CD4-positive, alpha-beta memory T cell (primary cell): Measurements from ENCODE around the gene TRMT6. TPM values are rescaled to one million over a fixed set of nuclear protein-coding genes. Genes with fewer than 3 reads are reported as not detected.

Experiments
- CTCF ChIA-PET: fragments of 350-600 bp; sonication (Branson Sonifier 250); formaldehyde crosslinking; loops from one replicate; lab custom pipeline; 2021; ENCODE audit warnings: inconsistent platforms; ENCODE audit not compliant: partially characterized antibody; lab: Charles Lee
- POLR2A ChIA-PET: fragments of 350-600 bp; sonication (Branson Sonifier 250); formaldehyde crosslinking; loops from one replicate; lab custom pipeline; 2021; ENCODE audit not compliant: partially characterized antibody; lab: Charles Lee
- DNase-seq, 5 donors: peaks; one replicate each; pipeline versions ENCODE4 v3.0.0 to v3.0.0-alpha.2; 2020 to 2022; ENCODE audit warnings: mixed read lengths in 1 of 5
- H3K27ac ChIP-seq: one replicate; pipeline ENCODE4 v1.7.0; 2013; ENCODE audit warnings: low read depth, low read length
- H3K27me3 ChIP-seq: 2 replicates; pipeline ENCODE4 v1.7.0; 2013; ENCODE audit warnings: mild to moderate bottlenecking, low read length, moderate library complexity; ENCODE audit not compliant: insufficient read depth
- H3K36me3 ChIP-seq: 2 replicates; pipeline ENCODE4 v1.7.0; 2013; ENCODE audit warnings: mild to moderate bottlenecking, low read length, moderate library complexity; ENCODE audit not compliant: insufficient read depth
- H3K4me1 ChIP-seq: 2 replicates; pipeline ENCODE4 v1.7.0; 2013; ENCODE audit warnings: mild to moderate bottlenecking, low read length, moderate library complexity; ENCODE audit not compliant: insufficient read depth
- H3K4me3 ChIP-seq, 2 donors: one replicate each; pipeline ENCODE4 v1.7.0; 2013; ENCODE audit warnings: low read length in 2 of 2, mild to moderate bottlenecking in 1 of 2
- H3K9me3 ChIP-seq, 2 donors: one replicate each; pipeline ENCODE4 v1.7.0; 2013; ENCODE audit warnings: low read length in 2 of 2, control low read depth in 1 of 2; ENCODE audit not compliant: control insufficient read depth in 1 of 2
- H3K27ac Mint-ChIP-seq, 7 donors: one replicate each; pipeline ENCODE4 v1.8.0; 2020 to 2021; ENCODE audit warnings: mixed read lengths in 7 of 7, mild to moderate bottlenecking in 6 of 7, inconsistent platforms in 3 of 7, moderate library complexity in 3 of 7
- H3K27me3 Mint-ChIP-seq, 2 donors: one replicate each; pipeline ENCODE4 v1.8.0; 2020 to 2021; ENCODE audit warnings: mixed read lengths in 2 of 2
- H3K36me3 Mint-ChIP-seq, 2 donors: one replicate each; pipeline ENCODE4 v1.8.0; 2020 to 2021; ENCODE audit warnings: mixed read lengths in 2 of 2, inconsistent platforms in 1 of 2, mild to moderate bottlenecking in 1 of 2
- H3K4me1 Mint-ChIP-seq, 4 donors: one replicate each; pipeline ENCODE4 v1.8.0; 2020 to 2021; ENCODE audit warnings: mixed read lengths in 4 of 4, mild to moderate bottlenecking in 1 of 4
- H3K4me3 Mint-ChIP-seq, 8 donors: one replicate each; pipeline ENCODE4 v1.8.0; 2020 to 2021; ENCODE audit warnings: mixed read lengths in 8 of 8, mild to moderate bottlenecking in 7 of 8, moderate library complexity in 6 of 8, inconsistent platforms in 3 of 8
- H3K9me3 Mint-ChIP-seq, 8 donors: one replicate each; pipeline ENCODE4 v1.8.0; 2020 to 2021; ENCODE audit warnings: mixed read lengths in 8 of 8, mild to moderate bottlenecking in 5 of 8, inconsistent platforms in 3 of 8, moderate library complexity in 1 of 8
- intact Hi-C: fragments of 100-400 bp; cut with micrococcal nuclease; formaldehyde crosslinking; loops from one replicate; pipeline ENCODE4 v1.15.1; 2023
- polyA plus RNA-seq, 2 donors: library from polyadenylated mRNA; unstranded; fragments of 300-500 nt; fragmentation: Illumina TruSeq; gene quantifications; one replicate each; pipeline ENCODE4 v1.2.3, GENCODE V29; 2021
- total RNA-seq, 2 experiments: library from RNA; stranded (reverse); gene quantifications; one replicate each; pipeline ENCODE4 v1.2.3, GENCODE V29; 2021

Gene TRMT6
- total and polyA plus RNA-seq, 4 experiments from 2014 or later, result 13.4 to 21.0 (median 18.1) TPM

DNA sequence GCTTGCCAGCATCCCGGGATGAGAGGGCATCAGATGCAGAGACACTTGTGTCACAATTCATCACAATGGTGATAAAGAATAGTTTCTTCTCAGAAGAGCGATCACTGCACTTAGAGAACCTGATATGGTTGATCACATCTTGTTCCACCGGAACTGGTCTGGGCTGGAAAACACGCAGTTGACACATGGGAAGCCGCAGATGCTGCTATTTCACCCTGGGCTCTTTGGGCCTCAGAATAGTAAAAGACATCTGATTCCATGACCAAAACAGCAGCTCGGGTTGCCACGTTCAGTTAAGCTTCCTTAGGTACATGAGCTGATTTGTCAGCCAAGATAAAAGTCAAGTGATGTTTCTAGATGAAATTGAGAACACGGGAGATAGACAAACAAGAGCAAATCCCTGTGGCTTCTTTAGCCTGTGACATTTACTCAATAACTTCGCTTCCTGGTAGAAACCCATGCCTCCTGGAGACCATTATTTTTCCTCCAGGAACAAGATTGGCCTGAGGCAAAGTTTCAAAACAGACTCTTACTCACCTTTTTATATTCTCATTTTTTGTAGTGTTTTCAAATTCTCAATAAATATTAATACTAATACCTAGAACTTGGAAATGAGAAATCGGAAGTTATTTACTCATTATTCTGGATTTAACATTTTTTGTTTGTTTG lies 59.4 kb downstream of the TRMT6 start:
- Histone ChIP-seq H3K4me3 (no peak overlapping the region), H3K27me3 (no peaks in the 10 kb centered on the region), H3K9me3 (no peaks in the 10 kb centered on the region), H3K27ac (no peak overlapping the region), H3K36me3 (no peaks in the 10 kb centered on the region), H3K4me1 (no peaks in the 10 kb centered on the region)
- Mint-ChIP-seq H3K4me3 (no peak overlapping the region), H3K27me3 (peaks cover 4 to 7% of the 10 kb centered on the region in 2 donors), H3K9me3 (peaks cover 0 to 2% (median 0%) of the 10 kb centered on the region in 8 donors), H3K27ac (no peak overlapping the region), H3K36me3 (no peaks in the 10 kb centered on the region), H3K4me1 (no peaks in the 10 kb centered on the region)
- intact Hi-C loops, result no loop called here
- DNase-seq, result no peak
- ChIA-PET POLR2A (no interaction called here), CTCF (no interaction called here)

DNA sequence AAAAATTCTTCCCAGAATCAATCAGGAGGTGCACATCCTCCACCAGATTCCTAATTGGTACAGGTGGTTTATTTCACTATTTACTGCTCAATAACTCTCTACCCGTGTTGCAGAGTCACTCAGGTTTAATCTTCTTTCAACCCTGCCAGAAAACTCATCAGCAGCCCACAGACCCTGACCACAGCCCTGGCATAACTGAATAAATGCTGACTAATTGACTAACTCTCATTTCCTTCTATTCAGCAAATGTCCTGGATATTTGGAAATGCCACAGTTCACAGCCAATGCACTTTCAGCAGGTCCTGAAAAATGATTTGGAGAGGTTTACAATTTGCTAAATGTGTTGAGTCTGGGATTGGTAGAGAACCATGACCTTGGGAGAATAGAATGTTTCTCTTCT lies 62.3 kb downstream of the TRMT6 start:
- Histone ChIP-seq H3K27ac (no peak overlapping the region), H3K36me3 (no peaks in the 10 kb centered on the region), H3K4me1 (no peaks in the 10 kb centered on the region), H3K4me3 (no peak overlapping the region), H3K27me3 (no peaks in the 10 kb centered on the region), H3K9me3 (no peaks in the 10 kb centered on the region)
- CTCF ChIA-PET, result no interaction called here
- Mint-ChIP-seq H3K4me1 (no peaks in the 10 kb centered on the region), H3K36me3 (no peaks in the 10 kb centered on the region), H3K27ac (no peak overlapping the region), H3K4me3 (no peak overlapping the region), H3K27me3 (peaks cover 0 to 2% of the 10 kb centered on the region in 2 donors), H3K9me3 (peaks cover 0 to 1% (median 0%) of the 10 kb centered on the region in 8 donors)
- no peak for DNase-seq
- intact Hi-C loops, result no loop called here
- POLR2A ChIA-PET, result no interaction called here

DNA sequence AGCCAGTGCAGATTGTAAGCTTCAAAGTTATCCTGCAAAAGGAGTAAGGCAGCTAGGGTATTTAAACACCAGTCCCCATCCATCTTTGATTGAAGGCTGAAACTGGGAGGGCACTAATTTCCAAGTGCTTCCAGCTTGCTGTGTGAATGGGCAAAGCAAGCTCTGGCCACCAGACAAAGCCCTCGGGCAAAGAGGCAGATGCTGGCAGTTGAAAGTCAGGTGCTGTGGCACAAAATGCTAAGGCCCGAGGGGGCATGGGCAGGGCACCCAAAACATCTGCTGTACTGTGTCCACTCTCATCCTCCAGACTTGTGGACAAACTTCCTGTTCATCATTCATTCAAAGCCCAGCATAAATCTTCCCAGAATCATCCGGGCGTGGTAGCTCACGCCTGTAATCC lies 62.9 kb downstream of the TRMT6 start:
- Mint-ChIP-seq H3K9me3 (peaks cover 0 to 1% (median 0%) of the 10 kb centered on the region in 8 donors), H3K4me1 (peaks cover 0 to 2% (median 0%) of the 10 kb centered on the region in 4 donors), H3K4me3 (no peak overlapping the region), H3K36me3 (no peaks in the 10 kb centered on the region), H3K27ac (no peak overlapping the region), H3K27me3 (peaks cover 1 to 2% of the 10 kb centered on the region in 2 donors)
- CTCF ChIA-PET, result no interaction called here
- POLR2A ChIA-PET, result no interaction called here
- Histone ChIP-seq H3K4me3 (no peak overlapping the region), H3K27me3 (no peaks in the 10 kb centered on the region), H3K9me3 (no peaks in the 10 kb centered on the region), H3K4me1 (no peaks in the 10 kb centered on the region), H3K27ac (no peak overlapping the region), H3K36me3 (no peaks in the 10 kb centered on the region)
- no peak for DNase-seq
- intact Hi-C loops, result no loop called here

Other genes starting within 250 kb of the TRMT6 start
- gene SHLD1, start 200.1 kb downstream of the TRMT6 start, total RNA-seq, result 10 to 100 TPM; 13.6 to 16.3 TPM
- gene SHLD1, start 200.1 kb downstream of the TRMT6 start, polyA plus RNA-seq, result 10 to 100 TPM; 20.2 to 22.0 TPM
- 1 to 10 TPM in 1 of 2 experiments, under 1 TPM in 1; 0.79 to 1.2 TPM for gene CHGB, start 39.0 kb downstream of the TRMT6 start, total RNA-seq
- under 1 TPM in 1 of 2 donors, not detected in 1; 0.14 TPM for gene CHGB, start 39.0 kb downstream of the TRMT6 start, polyA plus RNA-seq
- 10 to 100 TPM; 10.2 to 11.1 TPM for gene MCM8, start 119 bp upstream of the TRMT6 start, total RNA-seq
- gene MCM8, start 119 bp upstream of the TRMT6 start, polyA plus RNA-seq, result under 1 TPM in 1 of 2 donors, not detected in 1; 0.78 TPM
- gene CRLS1, start 55.6 kb upstream of the TRMT6 start, total RNA-seq, result 10 to 100 TPM; 22.5 to 22.6 TPM
- 10 to 100 TPM; 43.1 to 45.0 TPM for gene CRLS1, start 55.6 kb upstream of the TRMT6 start, polyA plus RNA-seq
- gene LRRN4, start 103.5 kb upstream of the TRMT6 start, total RNA-seq, result not detected
- not detected for gene LRRN4, start 103.5 kb upstream of the TRMT6 start, polyA plus RNA-seq
- gene FERMT1, start 172.5 kb upstream of the TRMT6 start, total RNA-seq, result not detected
- not detected for gene FERMT1, start 172.5 kb upstream of the TRMT6 start, polyA plus RNA-seq